Astrocyte (in vitro differentiated cells and primary cell): Measurements from ENCODE around the gene DYRK4. TPM values are rescaled to one million over a fixed set of nuclear protein-coding genes. Genes with fewer than 3 reads are reported as not detected.

Experiments
- DNase-seq: peaks from one replicate; pipeline ENCODE4 v3.0.0-alpha.2; 2010; ENCODE audit warnings: low read depth
- FAIRE-seq: peaks from 2 replicates; lab custom pipeline; 2011; peaks lifted over from hg19 to GRCh38; lab: Jason Lieb, UNC
- H2AFZ ChIP-seq: 2 replicates; pipeline ENCODE4 v1.6.0; 2012; ENCODE audit warnings: low read depth, low read length, inconsistent platforms
- H3K27ac ChIP-seq: 2 replicates; pipeline ENCODE4 v1.5.1; 2011; ENCODE audit warnings: low read depth, low read length, inconsistent platforms
- H3K27me3 ChIP-seq: 2 replicates; pipeline ENCODE4 v1.6.0; 2011; ENCODE audit warnings: low read length, inconsistent platforms; ENCODE audit not compliant: insufficient read depth
- H3K36me3 ChIP-seq: 2 replicates; pipeline ENCODE4 v1.5.1; 2011; ENCODE audit warnings: low read length, inconsistent platforms; ENCODE audit not compliant: insufficient read depth
- H3K4me1 ChIP-seq: 2 replicates; pipeline ENCODE4 v1.5.1; 2011; ENCODE audit warnings: low read length, inconsistent platforms; ENCODE audit not compliant: insufficient read depth
- H3K4me2 ChIP-seq: 2 replicates; pipeline ENCODE4 v1.6.0; 2012; ENCODE audit warnings: low read length, inconsistent platforms
- H3K4me3 ChIP-seq: 2 replicates; pipeline ENCODE4 v1.5.1; 2011; ENCODE audit warnings: low read depth, mild to moderate bottlenecking, low read length, inconsistent platforms; ENCODE audit not compliant: insufficient read depth
- H3K79me2 ChIP-seq: 2 replicates; pipeline ENCODE4 v1.6.0; 2012; ENCODE audit warnings: mild to moderate bottlenecking, low read length, inconsistent platforms; ENCODE audit not compliant: insufficient read depth
- H3K9ac ChIP-seq: 2 replicates; pipeline ENCODE4 v1.6.0; 2012; ENCODE audit warnings: mild to moderate bottlenecking, low read length, inconsistent platforms
- H3K9me3 ChIP-seq: 2 replicates; pipeline ENCODE4 v1.5.1; 2012; ENCODE audit warnings: low read depth, mild to moderate bottlenecking, low read length, inconsistent platforms; ENCODE audit not compliant: insufficient read depth
- H4K20me1 ChIP-seq: 2 replicates; pipeline ENCODE4 v1.6.0; 2012; ENCODE audit warnings: low read length, inconsistent platforms; ENCODE audit not compliant: insufficient read depth
- H3K27ac Mint-ChIP-seq: one replicate; pipeline ENCODE4 v1.8.0; 2021; ENCODE audit warnings: mild to moderate bottlenecking, mixed read lengths; ENCODE audit not compliant: unreplicated experiment
- H3K27me3 Mint-ChIP-seq: one replicate; pipeline ENCODE4 v1.8.0; 2021; ENCODE audit warnings: low read depth, mixed read lengths; ENCODE audit not compliant: unreplicated experiment
- H3K36me3 Mint-ChIP-seq: one replicate; pipeline ENCODE4 v1.8.0; 2021; ENCODE audit warnings: low read depth, mixed read lengths; ENCODE audit not compliant: unreplicated experiment
- H3K4me1 Mint-ChIP-seq: one replicate; pipeline ENCODE4 v1.8.0; 2021; ENCODE audit warnings: low read depth, mixed read lengths; ENCODE audit not compliant: unreplicated experiment
- H3K4me3 Mint-ChIP-seq: one replicate; pipeline ENCODE4 v1.8.0; 2021; ENCODE audit warnings: mild to moderate bottlenecking, moderate library complexity, mixed read lengths; ENCODE audit not compliant: unreplicated experiment
- H3K9me3 Mint-ChIP-seq: one replicate; pipeline ENCODE4 v1.8.0; 2021; ENCODE audit warnings: mild to moderate bottlenecking, mixed read lengths; ENCODE audit not compliant: unreplicated experiment
- EZH2 ChIP-seq: IDR thresholded peaks from 2 replicates; pipeline ENCODE4 v1.6.1; 2012; ENCODE audit warnings: mild to moderate bottlenecking, low read length, inconsistent platforms; ENCODE audit not compliant: insufficient read depth
- total RNA-seq: library from RNA; stranded (reverse); gene quantifications from 2 replicates; pipeline ENCODE4 v1.2.1, GENCODE V29; 2021
- TF ChIP-seq, protein P1 (sequence below): IDR thresholded peaks from 2 replicates; pipeline ENCODE4 v1.5.1; 2011; ENCODE audit warnings: low read depth, mild to moderate bottlenecking, inconsistent platforms, low read length, moderate library complexity; ENCODE audit not compliant: insufficient read depth

Gene DYRK4
- total RNA-seq, 1 donor from 2014 or later = 33.9 TPM

GRCh38 chr12:4628406-4628805 lies 66.4 kb downstream of the DYRK4 start:
- H4K20me1 ChIP-seq = no peaks in the 10 kb centered on the region
- H3K4me3 ChIP-seq = no peak overlapping the region
- Mint-ChIP-seq H3K36me3 (no peaks in the 10 kb centered on the region), H3K4me1 (no peaks in the 10 kb centered on the region), H3K4me3 (no peak overlapping the region), H3K9me3 (peaks cover 9% of the 10 kb centered on the region), H3K27me3 (peaks cover 17% of the 10 kb centered on the region), H3K27ac (no peak overlapping the region)
- H3K9ac ChIP-seq = no peak overlapping the region
- no peak overlapping the region for H3K4me2 ChIP-seq
- no peak for DNase-seq
- H3K79me2 ChIP-seq = no peaks in the 10 kb centered on the region
- H3K4me1 ChIP-seq = no peaks in the 10 kb centered on the region
- H3K36me3 ChIP-seq = no peaks in the 10 kb centered on the region
- no peaks in the 10 kb centered on the region for H3K9me3 ChIP-seq
- FAIRE-seq = no peak
- no peak overlapping the region for H3K27ac ChIP-seq
- H2AFZ ChIP-seq = no peak overlapping the region
- peaks cover 6% of the 10 kb centered on the region for H3K27me3 ChIP-seq
- TF ChIP-seq, protein P1, sequence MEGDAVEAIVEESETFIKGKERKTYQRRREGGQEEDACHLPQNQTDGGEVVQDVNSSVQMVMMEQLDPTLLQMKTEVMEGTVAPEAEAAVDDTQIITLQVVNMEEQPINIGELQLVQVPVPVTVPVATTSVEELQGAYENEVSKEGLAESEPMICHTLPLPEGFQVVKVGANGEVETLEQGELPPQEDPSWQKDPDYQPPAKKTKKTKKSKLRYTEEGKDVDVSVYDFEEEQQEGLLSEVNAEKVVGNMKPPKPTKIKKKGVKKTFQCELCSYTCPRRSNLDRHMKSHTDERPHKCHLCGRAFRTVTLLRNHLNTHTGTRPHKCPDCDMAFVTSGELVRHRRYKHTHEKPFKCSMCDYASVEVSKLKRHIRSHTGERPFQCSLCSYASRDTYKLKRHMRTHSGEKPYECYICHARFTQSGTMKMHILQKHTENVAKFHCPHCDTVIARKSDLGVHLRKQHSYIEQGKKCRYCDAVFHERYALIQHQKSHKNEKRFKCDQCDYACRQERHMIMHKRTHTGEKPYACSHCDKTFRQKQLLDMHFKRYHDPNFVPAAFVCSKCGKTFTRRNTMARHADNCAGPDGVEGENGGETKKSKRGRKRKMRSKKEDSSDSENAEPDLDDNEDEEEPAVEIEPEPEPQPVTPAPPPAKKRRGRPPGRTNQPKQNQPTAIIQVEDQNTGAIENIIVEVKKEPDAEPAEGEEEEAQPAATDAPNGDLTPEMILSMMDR = no peak
- TF ChIP-seq EZH2 = no peak

GRCh38 chr12:4630262-4630661 lies 68.3 kb downstream of the DYRK4 start:
- no peak for TF ChIP-seq EZH2
- H3K27ac Mint-ChIP-seq = no peak overlapping the region
- DNase-seq (no peak), FAIRE-seq (no peak)
- H4K20me1 ChIP-seq = no peaks in the 10 kb centered on the region
- no peak overlapping the region for H3K27ac ChIP-seq
- H3K9ac ChIP-seq = no peak overlapping the region
- H3K27me3 Mint-ChIP-seq = peaks cover 15% of the 10 kb centered on the region
- H3K4me1 ChIP-seq = no peaks in the 10 kb centered on the region
- H3K79me2 ChIP-seq = no peaks in the 10 kb centered on the region
- H3K36me3 ChIP-seq = no peaks in the 10 kb centered on the region
- H3K27me3 ChIP-seq = peaks cover 6% of the 10 kb centered on the region
- no peak overlapping the region for H2AFZ ChIP-seq
- no peak overlapping the region for H3K4me3 ChIP-seq
- H3K4me3 Mint-ChIP-seq = no peak overlapping the region
- H3K4me2 ChIP-seq = no peak overlapping the region
- peaks cover 9% of the 10 kb centered on the region for H3K9me3 Mint-ChIP-seq
- no peaks in the 10 kb centered on the region for H3K36me3 Mint-ChIP-seq
- no peaks in the 10 kb centered on the region for H3K4me1 Mint-ChIP-seq
- no peaks in the 10 kb centered on the region for H3K9me3 ChIP-seq

- Histone ChIP-seq H2AFZ (no peak overlapping the region), H3K79me2 (peaks cover 5% of the 10 kb centered on the region), H3K9me3 (no peaks in the 10 kb centered on the region), H4K20me1 (no peaks in the 10 kb centered on the region), H3K4me3 (no peak overlapping the region), H3K9ac (no peak overlapping the region), H3K27me3 (no peaks in the 10 kb centered on the region), H3K36me3 (no peaks in the 10 kb centered on the region), H3K27ac (no peak overlapping the region), H3K4me2 (no peak overlapping the region), H3K4me1 (peaks cover 6% of the 10 kb centered on the region)
- TF ChIP-seq, protein P1 = no peak
- TF ChIP-seq EZH2 = no peak
- Mint-ChIP-seq H3K4me3 (no peak overlapping the region), H3K36me3 (no peaks in the 10 kb centered on the region), H3K27me3 (no peaks in the 10 kb centered on the region), H3K4me1 (peaks cover 2% of the 10 kb centered on the region), H3K27ac (no peak overlapping the region), H3K9me3 (no peaks in the 10 kb centered on the region)
- DNase-seq (no peak), FAIRE-seq (no peak)
Measured at GRCh38 chr12:4643747-4644146, 81.7 kb downstream of the DYRK4 start.
